HCT116 (cell line): ENCODE data around the gene NIN.

ENCODE experiments used
- EZH2 ChIP-seq: fragments of 200-600 bp; sonication (generic); IDR thresholded peaks from 2 replicates; pipeline ENCODE4 v1.6.1; 2017; ENCODE audit warnings: antibody characterized with exemption, mixed run types
- EZH2phosphoT487 ChIP-seq: fragments of 200-600 bp; IDR thresholded peaks from 2 replicates; pipeline ENCODE4 v1.6.1; 2018; ENCODE audit warnings: antibody characterized with exemption, borderline replicate concordance
- POLR2A ChIP-seq: IDR thresholded peaks from 2 replicates; pipeline ENCODE4 v1.7.0; 2011; ENCODE audit warnings: borderline replicate concordance; ENCODE audit not compliant: insufficient read depth, insufficient read length; ENCODE audit errors: extremely low read depth
- POLR2AphosphoS5 ChIP-seq: IDR thresholded peaks from 2 replicates; pipeline ENCODE4 v1.6.1; 2011; ENCODE audit warnings: mild to moderate bottlenecking, low read depth, low read length, moderate library complexity
- TF ChIP-seq, protein P1 (sequence below), 3 experiments: fragments of 200-600 bp in 1 of 3; sonication (generic) in 1 of 3; IDR thresholded peaks in 2 of 3; conservative IDR thresholded peaks in 1 of 3; 2 replicates each; pipeline ENCODE4 v1.5.1; 2012 to 2017; ENCODE audit warnings: low read depth in 2 of 3, low read length in 2 of 3, antibody characterized with exemption in 1 of 3, borderline replicate concordance in 1 of 3, control low read depth in 1 of 3, mild to moderate bottlenecking in 1 of 3, mixed read lengths in 1 of 3, mixed run types in 1 of 3, moderate library complexity in 1 of 3; ENCODE audit not compliant: insufficient read depth in 1 of 3

DNA sequence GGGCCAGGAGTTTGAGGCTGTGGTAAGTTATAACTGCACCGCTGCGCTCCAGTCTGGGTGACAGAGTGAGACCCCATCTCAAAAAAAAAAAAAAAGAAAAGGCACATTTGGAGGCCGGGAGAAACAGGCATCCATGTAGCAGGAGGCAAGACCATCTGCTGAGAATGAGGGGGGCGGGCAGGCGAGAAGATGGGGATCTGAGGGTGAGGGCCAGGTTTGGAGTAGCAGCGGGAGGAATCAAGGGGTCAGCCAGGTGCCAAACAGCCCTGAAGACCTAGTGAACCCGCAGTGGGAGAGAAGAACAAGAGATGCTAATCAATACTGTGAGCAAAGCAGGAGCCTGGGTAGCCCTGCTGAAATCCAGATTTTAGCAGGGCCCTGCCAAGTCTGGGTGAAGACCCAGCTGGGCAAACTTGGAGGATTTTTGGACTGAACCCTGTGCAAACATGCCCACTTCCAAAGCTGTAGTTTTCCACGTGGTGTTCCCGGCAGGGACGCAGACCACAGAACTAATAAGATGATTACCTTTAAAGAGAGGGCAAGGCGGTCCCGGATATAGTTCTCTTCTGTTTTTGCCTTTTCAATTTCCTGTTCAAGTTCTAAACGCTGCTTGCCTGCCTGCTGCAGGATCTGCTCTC is 61.0 kb downstream of the NIN start:
- TF ChIP-seq, protein P1, sequence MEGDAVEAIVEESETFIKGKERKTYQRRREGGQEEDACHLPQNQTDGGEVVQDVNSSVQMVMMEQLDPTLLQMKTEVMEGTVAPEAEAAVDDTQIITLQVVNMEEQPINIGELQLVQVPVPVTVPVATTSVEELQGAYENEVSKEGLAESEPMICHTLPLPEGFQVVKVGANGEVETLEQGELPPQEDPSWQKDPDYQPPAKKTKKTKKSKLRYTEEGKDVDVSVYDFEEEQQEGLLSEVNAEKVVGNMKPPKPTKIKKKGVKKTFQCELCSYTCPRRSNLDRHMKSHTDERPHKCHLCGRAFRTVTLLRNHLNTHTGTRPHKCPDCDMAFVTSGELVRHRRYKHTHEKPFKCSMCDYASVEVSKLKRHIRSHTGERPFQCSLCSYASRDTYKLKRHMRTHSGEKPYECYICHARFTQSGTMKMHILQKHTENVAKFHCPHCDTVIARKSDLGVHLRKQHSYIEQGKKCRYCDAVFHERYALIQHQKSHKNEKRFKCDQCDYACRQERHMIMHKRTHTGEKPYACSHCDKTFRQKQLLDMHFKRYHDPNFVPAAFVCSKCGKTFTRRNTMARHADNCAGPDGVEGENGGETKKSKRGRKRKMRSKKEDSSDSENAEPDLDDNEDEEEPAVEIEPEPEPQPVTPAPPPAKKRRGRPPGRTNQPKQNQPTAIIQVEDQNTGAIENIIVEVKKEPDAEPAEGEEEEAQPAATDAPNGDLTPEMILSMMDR (IDR thresholded peaks at IDR 0.05 in 2 of 3, conservative IDR thresholded peaks at IDR 0.05 in 1 of 3; ENCODE audit: borderline replicate concordance in 1 of 3, insufficient read depth in 1 of 3, low read depth in 2 of 3, low read length in 2 of 3), result no peak
- TF ChIP-seq POLR2A (no peak), POLR2AphosphoS5 (no peak), EZH2 (no peak), EZH2phosphoT487 (no peak)
